Colon (tissue), 2 donors: ENCODE data around the gene OR2AG2.

Experiments used
- FAIRE-seq: peaks from 2 replicates; lab custom pipeline; 2012; peaks lifted over from hg19 to GRCh38; lab: Jason Lieb, UNC
- donor health status: control.
- donor health status: control.

OR2AG2 gene

GRCh38 chr11:6738590-6738989, 33.2 kb downstream of the OR2AG2 start:
- no peak for FAIRE-seq

- FAIRE-seq, result no peak
These were observed 33.8 kb downstream of the OR2AG2 start for GRCh38 chr11:6737872-6738466.

GRCh38 chr11:6736495-6737121, 35.2 kb downstream of the OR2AG2 start:
- no peak for FAIRE-seq

- FAIRE-seq, result no peak
These were observed 36.5 kb downstream of the OR2AG2 start for GRCh38 chr11:6735306-6735705.

- no peak for FAIRE-seq
These were observed 37.2 kb downstream of the OR2AG2 start for GRCh38 chr11:6734616-6735015.

DNA sequence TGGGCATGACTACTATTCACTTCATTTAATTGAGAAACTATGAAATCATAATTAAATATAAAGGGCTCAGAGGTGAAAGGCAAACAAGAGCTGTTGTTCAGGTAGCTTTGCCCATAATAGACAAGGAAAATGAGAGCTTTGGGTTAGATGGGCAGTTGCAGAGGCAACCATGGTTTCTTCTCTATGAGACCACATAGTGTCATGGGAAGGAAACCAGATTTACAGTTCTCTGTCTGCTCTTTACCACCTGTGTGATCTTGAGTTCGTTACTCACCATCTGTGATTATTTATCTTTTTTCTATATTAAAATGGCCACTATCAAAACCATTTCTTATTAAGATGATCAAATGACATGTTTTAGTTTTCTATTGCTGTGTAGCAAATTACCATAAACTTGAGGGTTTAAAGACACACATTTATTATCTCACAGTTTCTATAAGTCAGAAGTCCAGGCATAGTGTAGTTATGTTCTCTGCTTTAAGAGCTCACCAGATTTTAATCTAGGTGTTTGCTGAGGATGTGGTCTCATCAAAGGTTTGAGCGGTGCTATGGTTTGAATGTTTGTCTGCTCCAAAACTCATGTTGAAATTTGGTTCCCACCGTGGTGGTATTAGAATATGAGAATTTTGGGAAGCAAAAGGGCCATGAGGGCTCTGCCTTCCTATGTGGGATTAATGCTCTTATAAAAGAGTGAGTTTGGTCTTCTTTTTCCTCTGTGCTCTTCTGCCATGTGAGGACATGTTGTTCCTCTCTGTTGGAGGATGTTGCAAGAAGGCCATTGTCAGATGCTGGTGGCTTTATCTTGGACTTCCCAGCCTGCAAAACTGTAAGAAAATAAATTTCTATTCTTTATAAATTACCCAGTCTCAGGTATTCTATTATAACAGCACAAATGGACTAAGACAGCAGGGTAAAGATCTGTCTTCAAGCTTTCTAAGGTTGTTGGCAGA, 38.2 kb downstream of the OR2AG2 start:
- no peak for FAIRE-seq

DNA sequence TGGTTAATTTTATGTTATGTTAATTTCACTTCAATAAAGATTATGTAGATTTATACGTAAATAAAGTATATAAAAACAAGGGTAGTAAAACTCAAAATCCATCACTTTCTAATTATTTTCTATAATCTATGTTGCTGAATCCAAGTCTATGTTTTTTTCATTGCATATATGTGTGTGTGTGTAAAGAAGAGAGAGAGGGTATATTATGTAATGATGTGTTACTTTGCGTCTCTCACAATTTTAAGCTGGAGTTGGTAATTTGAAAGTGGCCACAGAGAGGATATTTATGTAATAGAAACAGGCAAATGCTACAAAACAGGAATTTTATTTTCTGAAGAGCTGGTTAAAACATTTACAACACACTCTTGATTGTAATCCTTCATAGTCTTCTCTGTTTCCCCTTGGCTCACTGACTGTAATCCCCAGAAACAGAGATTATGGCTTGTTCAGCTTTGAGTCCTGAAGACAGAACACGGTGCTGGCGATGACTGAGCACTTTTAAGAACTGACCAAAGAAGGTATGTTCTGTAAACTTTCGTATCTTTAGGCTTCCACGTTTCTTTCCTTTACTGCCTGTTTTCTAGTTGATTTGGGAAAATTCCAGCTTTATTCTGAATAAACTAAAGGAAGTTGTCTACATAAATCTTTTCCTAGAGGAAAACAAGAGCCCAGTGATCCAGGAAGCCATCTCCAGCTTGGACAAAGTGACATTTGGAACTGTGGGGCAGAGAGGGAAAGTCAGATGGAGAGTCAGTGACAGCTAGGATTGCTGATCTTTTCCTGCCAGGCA, 43.6 kb downstream of the OR2AG2 start:
- no peak for FAIRE-seq

- no peak for FAIRE-seq
These were observed 46.3 kb downstream of the OR2AG2 start for GRCh38 chr11:6725386-6725896.

- FAIRE-seq, result no peak
These were observed 47.8 kb downstream of the OR2AG2 start for GRCh38 chr11:6724013-6724412.

DNA sequence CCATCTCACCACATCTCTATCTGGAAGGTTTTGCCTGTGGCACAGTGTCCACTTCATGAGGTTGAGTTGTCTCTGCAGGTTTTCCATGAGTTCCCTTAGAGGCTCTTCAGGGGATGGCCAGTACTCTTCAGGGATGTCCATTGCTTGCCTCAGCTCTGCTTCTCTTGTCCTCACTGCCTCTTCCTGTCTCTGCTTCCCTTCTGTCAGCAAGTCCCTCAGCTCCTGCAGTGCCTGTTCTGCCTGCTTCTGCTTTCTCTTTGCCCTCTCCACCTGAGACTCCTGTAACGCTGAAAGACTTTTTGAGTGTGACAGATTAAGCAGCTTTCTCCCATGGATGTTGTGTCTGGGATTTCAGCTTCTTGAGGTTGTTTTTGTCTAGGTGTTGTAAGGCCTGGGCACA, 50.4 kb downstream of the OR2AG2 start:
- no peak for FAIRE-seq

GRCh38 chr11:6719576-6719975, 52.2 kb downstream of the OR2AG2 start:
- no peak for FAIRE-seq

- no peak for FAIRE-seq
These were observed 54.4 kb downstream of the OR2AG2 start for GRCh38 chr11:6717426-6717825.
